Nephron progenitor cell (in vitro differentiated cells): Measurements from ENCODE around the gene APLP2.

Experiments used
- DNase-seq: peaks from one replicate; pipeline ENCODE4 v3.0.0; 2021
- H3K27ac Mint-ChIP-seq: 2 replicates; pipeline ENCODE4 v1.8.0; 2021; ENCODE audit warnings: mild to moderate bottlenecking, moderate library complexity, mixed read lengths
- H3K27me3 Mint-ChIP-seq: 2 replicates; pipeline ENCODE4 v1.8.0; 2021; ENCODE audit warnings: mild to moderate bottlenecking, low read depth, mixed read lengths; ENCODE audit not compliant: poor library complexity
- H3K36me3 Mint-ChIP-seq: 2 replicates; pipeline ENCODE4 v1.8.0; 2021; ENCODE audit warnings: low read depth, mixed read lengths
- H3K4me1 Mint-ChIP-seq: 2 replicates; pipeline ENCODE4 v1.8.0; 2021; ENCODE audit warnings: mixed read lengths
- H3K4me3 Mint-ChIP-seq: 2 replicates; pipeline ENCODE4 v1.8.0; 2021; ENCODE audit warnings: mild to moderate bottlenecking, moderate library complexity, mixed read lengths
- H3K9me3 Mint-ChIP-seq: 2 replicates; pipeline ENCODE4 v1.8.0; 2021; ENCODE audit warnings: mild to moderate bottlenecking, moderate library complexity, mixed read lengths
- CTCF ChIP-seq: fragments of 200-600 bp; sonication (generic); IDR thresholded peaks from 2 replicates; pipeline ENCODE4 v1.5.0; 2021; ENCODE audit warnings: antibody characterized with exemption

Gene APLP2

GRCh38 chr11:130055617-130056016 lies 14.1 kb upstream of the APLP2 start:
- Mint-ChIP-seq H3K4me1 (peaks cover 7% of the 10 kb centered on the region), H3K9me3 (peaks cover 5% of the 10 kb centered on the region), H3K36me3 (no peaks in the 10 kb centered on the region), H3K27ac (no peak overlapping the region), H3K27me3 (peaks cover 36% of the 10 kb centered on the region), H3K4me3 (no peak overlapping the region)
- TF ChIP-seq CTCF: no peak
- no peak for DNase-seq

GRCh38 chr11:130061017-130061416 lies 8.7 kb upstream of the APLP2 start:
- no peak for TF ChIP-seq CTCF
- Mint-ChIP-seq H3K36me3 (no peaks in the 10 kb centered on the region), H3K4me3 (no peak overlapping the region), H3K27ac (no peak overlapping the region), H3K27me3 (peaks cover 42% of the 10 kb centered on the region), H3K4me1 (peaks cover 19% of the 10 kb centered on the region), H3K9me3 (no peaks in the 10 kb centered on the region)
- DNase-seq: no peak

GRCh38 chr11:130062026-130062425 lies 7.7 kb upstream of the APLP2 start:
- Mint-ChIP-seq H3K36me3 (no peaks in the 10 kb centered on the region), H3K9me3 (no peaks in the 10 kb centered on the region), H3K4me1 (peaks cover 23% of the 10 kb centered on the region), H3K27ac (no peak overlapping the region), H3K4me3 (no peak overlapping the region), H3K27me3 (peaks cover 40% of the 10 kb centered on the region)
- DNase-seq: no peak
- TF ChIP-seq CTCF: no peak

- DNase-seq: no peak
- no peak for TF ChIP-seq CTCF
Measured at GRCh38 chr11:130063451-130063850, 6.2 kb upstream of the APLP2 start.

GRCh38 chr11:130064596-130064995 lies 5.1 kb upstream of the APLP2 start:
- Mint-ChIP-seq H3K4me3 (no peak overlapping the region), H3K27me3 (peaks cover 28% of the 10 kb centered on the region), H3K27ac (no peak overlapping the region), H3K9me3 (no peaks in the 10 kb centered on the region), H3K4me1 (peaks cover 35% of the 10 kb centered on the region), H3K36me3 (no peaks in the 10 kb centered on the region)
- DNase-seq: no peak
- no peak for TF ChIP-seq CTCF

More at GRCh38 chr11:130063451-130063850, 6.2 kb upstream of the APLP2 start:
- Mint-ChIP-seq H3K4me1 (peaks cover 30% of the 10 kb centered on the region), H3K9me3 (no peaks in the 10 kb centered on the region), H3K4me3 (no peak overlapping the region), H3K36me3 (no peaks in the 10 kb centered on the region), H3K27me3 (peaks cover 30% of the 10 kb centered on the region), H3K27ac (no peak overlapping the region)

GRCh38 chr11:130066338-130066737 lies 3.4 kb upstream of the APLP2 start:
- TF ChIP-seq CTCF: no peak
- Mint-ChIP-seq H3K36me3 (no peaks in the 10 kb centered on the region), H3K4me1 (peaks cover 39% of the 10 kb centered on the region), H3K4me3 (no peak overlapping the region), H3K27me3 (peaks cover 16% of the 10 kb centered on the region), H3K27ac (no peak overlapping the region), H3K9me3 (no peaks in the 10 kb centered on the region)
- DNase-seq: no peak
